A549 (cell line): ENCODE data around the gene LGALS1.

Experiments
- ESRRA ChIP-seq: fragments of 150-350 bp; IDR thresholded peaks from 2 replicates; pipeline ENCODE4 v1.6.1; 2014; ENCODE audit warnings: mild to moderate bottlenecking, low read length, borderline replicate concordance
- POLR2A ChIP-seq: IDR thresholded peaks from 2 replicates; pipeline ENCODE4 v1.6.1; 2012; ENCODE audit warnings: mild to moderate bottlenecking, low read length
- RCOR1 ChIP-seq: fragments of 150-350 bp; IDR thresholded peaks from 2 replicates; pipeline ENCODE4 v1.6.1; 2014; ENCODE audit warnings: antibody characterized with exemption, low read length, low read depth
- SREBF2 ChIP-seq: fragments of 450-650 bp; IDR thresholded peaks from 2 replicates; pipeline ENCODE4 v1.6.1; 2014; ENCODE audit warnings: mild to moderate bottlenecking, moderate library complexity
- TF ChIP-seq, protein P1 (sequence below): fragments of >200 bp; sonication (Bioruptor Twin); formaldehyde crosslinking; IDR thresholded peaks from 3 replicates; pipeline ENCODE4 v1.5.1; 2016
- TF ChIP-seq, protein P2 (sequence below): fragments of 450-650 bp; IDR thresholded peaks from 2 replicates; pipeline ENCODE4 v1.6.1; 2014; ENCODE audit warnings: antibody characterized with exemption
- TF ChIP-seq, protein P3 (sequence below): IDR thresholded peaks from 2 replicates; pipeline ENCODE4 v1.6.1; 2012

DNA sequence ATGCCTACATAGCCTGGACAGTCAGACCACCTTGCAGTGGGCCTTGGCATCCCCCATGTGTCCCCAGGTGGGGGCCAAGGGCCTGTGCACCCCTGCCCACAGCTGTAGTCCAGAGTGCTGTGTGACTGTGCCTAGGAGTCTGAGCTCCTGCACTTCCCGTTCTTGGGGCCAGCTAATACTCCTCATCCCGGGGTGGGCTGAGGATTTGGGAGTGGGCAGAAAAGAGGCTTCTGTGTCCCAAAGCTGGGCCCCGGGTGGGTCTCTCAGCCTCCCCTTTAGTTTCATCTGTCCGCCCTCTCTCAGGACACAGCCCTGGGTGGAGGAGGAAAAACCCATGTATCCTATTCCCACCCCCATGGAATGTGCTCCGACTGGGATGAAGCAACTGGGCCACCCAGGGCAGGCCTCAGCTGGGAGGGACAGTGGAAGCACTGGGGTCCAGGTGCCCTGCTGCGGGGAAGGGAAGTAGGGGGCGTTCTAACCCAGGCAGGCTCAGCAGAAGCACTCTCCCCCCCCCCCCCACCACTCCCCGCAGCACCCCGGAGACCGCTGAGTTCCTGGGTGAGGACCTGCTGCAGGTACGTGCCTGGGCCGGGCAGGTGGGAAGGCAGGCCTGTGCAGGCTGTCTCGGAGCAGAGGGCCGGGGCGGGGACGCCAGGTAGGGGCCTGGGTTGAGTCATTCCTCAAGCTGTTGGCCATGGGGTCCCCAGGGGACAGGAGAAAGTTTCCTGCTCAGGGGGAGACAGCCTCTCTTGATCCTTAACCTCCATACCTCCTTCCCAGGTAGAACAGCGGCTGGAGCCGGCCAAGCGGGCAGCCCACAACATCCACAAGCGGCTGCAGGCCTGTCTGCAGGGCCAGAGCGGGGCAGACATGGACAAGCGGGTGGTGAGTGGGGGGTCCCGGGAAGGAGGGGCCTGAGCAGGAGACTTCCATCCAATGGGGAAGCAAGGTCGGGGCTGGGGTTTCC lies 34.6 kb upstream of the LGALS1 start:
- TF ChIP-seq, protein P1, sequence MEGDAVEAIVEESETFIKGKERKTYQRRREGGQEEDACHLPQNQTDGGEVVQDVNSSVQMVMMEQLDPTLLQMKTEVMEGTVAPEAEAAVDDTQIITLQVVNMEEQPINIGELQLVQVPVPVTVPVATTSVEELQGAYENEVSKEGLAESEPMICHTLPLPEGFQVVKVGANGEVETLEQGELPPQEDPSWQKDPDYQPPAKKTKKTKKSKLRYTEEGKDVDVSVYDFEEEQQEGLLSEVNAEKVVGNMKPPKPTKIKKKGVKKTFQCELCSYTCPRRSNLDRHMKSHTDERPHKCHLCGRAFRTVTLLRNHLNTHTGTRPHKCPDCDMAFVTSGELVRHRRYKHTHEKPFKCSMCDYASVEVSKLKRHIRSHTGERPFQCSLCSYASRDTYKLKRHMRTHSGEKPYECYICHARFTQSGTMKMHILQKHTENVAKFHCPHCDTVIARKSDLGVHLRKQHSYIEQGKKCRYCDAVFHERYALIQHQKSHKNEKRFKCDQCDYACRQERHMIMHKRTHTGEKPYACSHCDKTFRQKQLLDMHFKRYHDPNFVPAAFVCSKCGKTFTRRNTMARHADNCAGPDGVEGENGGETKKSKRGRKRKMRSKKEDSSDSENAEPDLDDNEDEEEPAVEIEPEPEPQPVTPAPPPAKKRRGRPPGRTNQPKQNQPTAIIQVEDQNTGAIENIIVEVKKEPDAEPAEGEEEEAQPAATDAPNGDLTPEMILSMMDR = no peak
- TF ChIP-seq, protein P2, sequence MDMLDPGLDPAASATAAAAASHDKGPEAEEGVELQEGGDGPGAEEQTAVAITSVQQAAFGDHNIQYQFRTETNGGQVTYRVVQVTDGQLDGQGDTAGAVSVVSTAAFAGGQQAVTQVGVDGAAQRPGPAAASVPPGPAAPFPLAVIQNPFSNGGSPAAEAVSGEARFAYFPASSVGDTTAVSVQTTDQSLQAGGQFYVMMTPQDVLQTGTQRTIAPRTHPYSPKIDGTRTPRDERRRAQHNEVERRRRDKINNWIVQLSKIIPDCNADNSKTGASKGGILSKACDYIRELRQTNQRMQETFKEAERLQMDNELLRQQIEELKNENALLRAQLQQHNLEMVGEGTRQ = no peak
- no peak for TF ChIP-seq ESRRA
- no peak for TF ChIP-seq POLR2A
- TF ChIP-seq, protein P3, sequence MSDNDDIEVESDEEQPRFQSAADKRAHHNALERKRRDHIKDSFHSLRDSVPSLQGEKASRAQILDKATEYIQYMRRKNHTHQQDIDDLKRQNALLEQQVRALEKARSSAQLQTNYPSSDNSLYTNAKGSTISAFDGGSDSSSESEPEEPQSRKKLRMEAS = no peak
- TF ChIP-seq RCOR1 = no peak
- TF ChIP-seq SREBF2 = no peak
